ELF-1 (cell line): Measurements from ENCODE around the gene NMUR1.

Experiments used
- DNase-seq: peaks from one replicate; pipeline ENCODE4 v3.0.0-alpha.2; 2016; ENCODE audit warnings: low read depth, low spot score

NMUR1 gene

GRCh38 chr2:231554327-231554726 is 24.1 kb upstream of the NMUR1 start:
- DNase-seq = no peak

GRCh38 chr2:231552752-231553151 is 22.5 kb upstream of the NMUR1 start:
- no peak for DNase-seq

GRCh38 chr2:231549446-231550239 is 19.4 kb upstream of the NMUR1 start:
- no peak for DNase-seq

GRCh38 chr2:231548752-231549151 is 18.5 kb upstream of the NMUR1 start:
- no peak for DNase-seq

GRCh38 chr2:231547315-231548110 is 17.3 kb upstream of the NMUR1 start:
- DNase-seq = no peak

GRCh38 chr2:231546014-231546715 is 15.9 kb upstream of the NMUR1 start:
- no peak for DNase-seq

- DNase-seq = no peak
Observed at GRCh38 chr2:231545105-231545902, 15.1 kb upstream of the NMUR1 start.

- no peak for DNase-seq
Observed at GRCh38 chr2:231542136-231542535, 11.9 kb upstream of the NMUR1 start.

GRCh38 chr2:231541645-231542044 is 11.4 kb upstream of the NMUR1 start:
- peak; percentile 47 for DNase-seq

GRCh38 chr2:231539991-231540390 is 9.7 kb upstream of the NMUR1 start:
- DNase-seq = no peak

GRCh38 chr2:231535961-231536360 is 5.7 kb upstream of the NMUR1 start:
- DNase-seq = no peak

- no peak for DNase-seq
Observed at GRCh38 chr2:231533777-231534125, 3.5 kb upstream of the NMUR1 start.

- peak; percentile 52 for DNase-seq
Observed at GRCh38 chr2:231533086-231533776, 3.0 kb upstream of the NMUR1 start.

GRCh38 chr2:231532756-231533035 is 2.5 kb upstream of the NMUR1 start:
- DNase-seq = no peak

- DNase-seq = no peak
Observed at GRCh38 chr2:231531883-231532755, 1.9 kb upstream of the NMUR1 start.

GRCh38 chr2:231531466-231531865 is 1.2 kb upstream of the NMUR1 start:
- DNase-seq = no peak

- no peak for DNase-seq
Observed at GRCh38 chr2:231528636-231529030, 1.6 kb downstream of the NMUR1 start.

- no peak for DNase-seq
Observed at GRCh38 chr2:231527955-231528635, 2.1 kb downstream of the NMUR1 start.

GRCh38 chr2:231527091-231527395 is 3.2 kb downstream of the NMUR1 start:
- DNase-seq = no peak
